A549 (cell line): ENCODE data around the gene TBX10. TPM values are rescaled to one million over a fixed set of nuclear protein-coding genes. Genes with fewer than 3 reads are reported as not detected.

Experiments used
- BCL3 ChIP-seq: fragments of >200 bp; sonication (Bioruptor Twin); formaldehyde crosslinking; IDR thresholded peaks from 3 replicates; pipeline ENCODE4 v1.6.1; 2016
- BHLHE40 ChIP-seq: IDR thresholded peaks from 2 replicates; pipeline ENCODE4 v1.6.1; 2012; ENCODE audit warnings: low read depth, low read length, inconsistent platforms
- CBX2 ChIP-seq: fragments of 200-600 bp; sonication (generic); IDR thresholded peaks from 2 replicates; pipeline ENCODE4 v1.6.1; 2016; ENCODE audit warnings: low read depth, mild to moderate bottlenecking, borderline replicate concordance
- CEBPB ChIP-seq, 2 experiments: fragments of >200 bp in 1 of 2; sonication (Bioruptor Twin) in 1 of 2; formaldehyde crosslinking in 1 of 2; IDR thresholded peaks; 2 replicates each; pipeline ENCODE4 v1.6.1; 2012 to 2016
- CHD2 ChIP-seq: fragments of 150-350 bp; IDR thresholded peaks from 2 replicates; pipeline ENCODE4 v1.6.1; 2014; ENCODE audit warnings: low read length; ENCODE audit not compliant: partially characterized antibody
- CTCF ChIP-seq: fragments of >200 bp; sonication (Bioruptor Twin); formaldehyde crosslinking; IDR thresholded peaks from 3 replicates; pipeline ENCODE4 v1.5.1; 2016
- E2F6 ChIP-seq: IDR thresholded peaks from 2 replicates; pipeline ENCODE4 v1.6.1; 2012; ENCODE audit warnings: low read depth, borderline replicate concordance
- EHF ChIP-seq: fragments of 250-450 bp; sonication (Bioruptor Pico); IDR thresholded peaks from 2 replicates; pipeline ENCODE4 v1.5.0; 2020; ENCODE audit warnings: mild to moderate bottlenecking
- EHMT2 ChIP-seq: fragments of 200-600 bp; sonication (generic); IDR thresholded peaks from 2 replicates; pipeline ENCODE4 v1.6.1; 2016; ENCODE audit warnings: antibody characterized with exemption, low read depth, mild to moderate bottlenecking, moderate library complexity
- EP300 ChIP-seq, 2 experiments: fragments of >200 bp; sonication (Bioruptor Twin); formaldehyde crosslinking; IDR thresholded peaks; 2 replicates in 1 of 2; 3 replicates in 1 of 2; pipeline ENCODE4 v1.6.1; 2016 to 2017
- FOSB ChIP-seq: fragments of 250-450 bp; sonication (Bioruptor Pico); IDR thresholded peaks from 2 replicates; pipeline ENCODE4 v1.5.0; 2020; ENCODE audit warnings: mild to moderate bottlenecking, moderate library complexity
- FOSL2 ChIP-seq, 2 experiments: fragments of 450-650 bp in 1 of 2; fragments of >200 bp in 1 of 2; sonication (Bioruptor Twin) in 1 of 2; formaldehyde crosslinking; IDR thresholded peaks; 2 replicates each; pipeline versions ENCODE4 v1.5.0 to v1.6.1; 2016 to 2020; ENCODE audit warnings: mild to moderate bottlenecking in 1 of 2, moderate library complexity in 1 of 2
- FOXS1 ChIP-seq: fragments of 250-450 bp; sonication (Bioruptor Pico); IDR thresholded peaks from 2 replicates; pipeline ENCODE4 v1.5.0; 2020; ENCODE audit warnings: mild to moderate bottlenecking, moderate library complexity
- HDAC2 ChIP-seq: fragments of 200-600 bp; sonication (generic); IDR thresholded peaks from 2 replicates; pipeline ENCODE4 v1.6.1; 2016
- HES2 ChIP-seq: fragments of >200 bp; sonication (Bioruptor Twin); formaldehyde crosslinking; IDR thresholded peaks from 2 replicates; pipeline ENCODE4 v1.6.1; 2016
- HMGXB4 ChIP-seq: fragments of 250-450 bp; sonication (Bioruptor Pico); IDR thresholded peaks from 2 replicates; pipeline ENCODE4 v1.5.0; 2021; ENCODE audit warnings: mild to moderate bottlenecking, moderate library complexity, borderline replicate concordance
- HOXA7 ChIP-seq: fragments of 250-450 bp; sonication (Bioruptor Pico); IDR thresholded peaks from 2 replicates; pipeline ENCODE4 v1.5.0; 2020; ENCODE audit warnings: mild to moderate bottlenecking, moderate library complexity
- HOXB13 ChIP-seq: fragments of 250-450 bp; sonication (Bioruptor Pico); IDR thresholded peaks from 2 replicates; pipeline ENCODE4 v1.5.0; 2020; ENCODE audit warnings: low read depth, mild to moderate bottlenecking, moderate library complexity
- HOXB5 ChIP-seq: fragments of 250-450 bp; sonication (Bioruptor Pico); IDR thresholded peaks from 2 replicates; pipeline ENCODE4 v1.5.0; 2020; ENCODE audit warnings: mild to moderate bottlenecking, moderate library complexity
- JUN ChIP-seq, 2 experiments: fragments of >200 bp; sonication (Bioruptor Twin); formaldehyde crosslinking; IDR thresholded peaks; 2 replicates in 1 of 2; 3 replicates in 1 of 2; pipeline ENCODE4 v1.6.1; 2016 to 2017
- JUNB ChIP-seq: fragments of >200 bp; sonication (Bioruptor Twin); formaldehyde crosslinking; IDR thresholded peaks from 2 replicates; pipeline ENCODE4 v1.6.1; 2016
- MAZ ChIP-seq: fragments of 150-350 bp; IDR thresholded peaks from 2 replicates; pipeline ENCODE4 v1.6.1; 2014; ENCODE audit warnings: antibody characterized with exemption, low read depth, low read length, borderline replicate concordance
- MYC ChIP-seq: IDR thresholded peaks from 2 replicates; pipeline ENCODE4 v1.6.1; 2012; ENCODE audit warnings: mild to moderate bottlenecking, inconsistent platforms, low read length, improper control_type of control experiment, borderline replicate concordance
- NFE2L2 ChIP-seq: fragments of 150-350 bp; conservative IDR thresholded peaks from 2 replicates; pipeline ENCODE4 v1.6.1; 2014; ENCODE audit warnings: low read length
- PBX3 ChIP-seq: IDR thresholded peaks from 2 replicates; pipeline ENCODE4 v1.6.1; 2012
- POLR2A ChIP-seq: IDR thresholded peaks from 2 replicates; pipeline ENCODE4 v1.6.1; 2012; ENCODE audit warnings: mild to moderate bottlenecking, low read length
- POLR2AphosphoS2 ChIP-seq: conservative IDR thresholded peaks from 2 replicates; pipeline ENCODE4 v1.6.1; 2012; ENCODE audit warnings: low read length, improper control_type of control experiment, inconsistent platforms
- RAD21 ChIP-seq, 2 experiments: fragments of >200 bp in 1 of 2; sonication (Bioruptor Twin) in 1 of 2; formaldehyde crosslinking in 1 of 2; IDR thresholded peaks in 1 of 2; conservative IDR thresholded peaks in 1 of 2; 2 replicates in 1 of 2; 3 replicates in 1 of 2; pipeline ENCODE4 v1.6.1; 2012 to 2018; ENCODE audit warnings: inconsistent platforms in 1 of 2
- RARB ChIP-seq: fragments of 250-450 bp; sonication (Bioruptor Pico); IDR thresholded peaks from 2 replicates; pipeline ENCODE4 v1.8.0; 2021; ENCODE audit warnings: mild to moderate bottlenecking, moderate library complexity
- RCOR1 ChIP-seq: fragments of 150-350 bp; IDR thresholded peaks from 2 replicates; pipeline ENCODE4 v1.6.1; 2014; ENCODE audit warnings: antibody characterized with exemption, low read length, low read depth
- RFX5 ChIP-seq: fragments of 450-650 bp; IDR thresholded peaks from 2 replicates; pipeline ENCODE4 v1.7.1; 2014; ENCODE audit warnings: antibody characterized with exemption, mild to moderate bottlenecking, moderate library complexity
- TFCP2L1 ChIP-seq: fragments of 250-450 bp; sonication (Bioruptor Pico); IDR thresholded peaks from 2 replicates; pipeline ENCODE4 v1.5.0; 2021; ENCODE audit warnings: mild to moderate bottlenecking
- USF2 ChIP-seq: fragments of 450-650 bp; IDR thresholded peaks from 2 replicates; pipeline ENCODE4 v1.6.1; 2014; ENCODE audit warnings: antibody characterized with exemption
- ZNF302 ChIP-seq: fragments of 250-450 bp; sonication (Bioruptor Pico); IDR thresholded peaks from 2 replicates; pipeline ENCODE4 v1.9.0; 2021; ENCODE audit warnings: inconsistent platforms, mild to moderate bottlenecking, moderate library complexity
- ZSCAN20 ChIP-seq: fragments of 250-450 bp; sonication (Bioruptor Pico); IDR thresholded peaks from 2 replicates; pipeline ENCODE4 v1.8.0; 2022; ENCODE audit warnings: mild to moderate bottlenecking, moderate library complexity
- polyA plus RNA-seq, 4 experiments: library from polyadenylated mRNA; depleted of rRNA in 3 of 4; stranded (reverse); fragments of >200 nt; fragmentation: RNase III in 1 of 4; extraction: RNeasy Plus Mini Kit Qiagen cat#74134 plus additional on column Dnase treatment in 1 of 4; gene quantifications; 2 replicates in 3 of 4; 3 replicates in 1 of 4; pipeline ENCODE4 v1.2.3, GENCODE V29; 2011 to 2017

The TBX10 gene
- polyA plus RNA-seq, 2 of the 4 experiments (the other 2 are of a cell fraction), result not detected

GRCh38 chr11:67583247-67584204 is 56.0 kb downstream of the TBX10 start, which contains the start of gene GSTP1 (continued):
- TF ChIP-seq HMGXB4 (CRISPR knock-in tag), result no peak; the same call in 1 of the 2 replicates
- no peak for TF ChIP-seq EHMT2
- TF ChIP-seq FOSL2 (IDR thresholded peaks at IDR 0.05), result no peak
- TF ChIP-seq FOSL2 (CRISPR knock-in tag; IDR thresholded peaks at IDR 0.05), result peak; percentile 91
- no peak for TF ChIP-seq PBX3
- no peak for TF ChIP-seq CBX2
- no peak for TF ChIP-seq EP300 (IDR thresholded peaks at IDR 0.05)
- no peak for TF ChIP-seq HOXA7
- no peak for TF ChIP-seq USF2
- no peak for TF ChIP-seq ZSCAN20 (CRISPR knock-in tag)
- TF ChIP-seq BCL3, result peak; percentile 97; the same call in 2 of the 3 replicates
- TF ChIP-seq BHLHE40, result no peak
- no peak for TF ChIP-seq JUNB
- TF ChIP-seq RAD21 (conservative IDR thresholded peaks at IDR 0.05 in 1 of 2, IDR thresholded peaks at IDR 0.05 in 1 of 2), result peak; percentile 32 to 62; a peak in 4 of 5 replicates
- peak; percentile 99 for TF ChIP-seq POLR2A
- TF ChIP-seq RCOR1, result no peak
- peak in 1 of 2 experiments; percentile 70; a peak in 2 of 4 replicates for TF ChIP-seq CEBPB (IDR thresholded peaks at IDR 0.05)
- TF ChIP-seq CHD2, result no peak
- TF ChIP-seq MYC, result peak; percentile 21; the same call in 1 of the 2 replicates
- TF ChIP-seq JUN (IDR thresholded peaks at IDR 0.05), result peak; percentile 81 to 97; a peak in 4 of 5 replicates
- no peak for TF ChIP-seq POLR2AphosphoS2
- peak; percentile 44; the same call in 1 of the 2 replicates for TF ChIP-seq TFCP2L1 (CRISPR knock-in tag)
- TF ChIP-seq CTCF, result peak; percentile 75
- no peak for TF ChIP-seq FOSB (CRISPR knock-in tag)
- TF ChIP-seq HOXB5 (CRISPR knock-in tag), result no peak
- no peak for TF ChIP-seq ZNF302 (CRISPR knock-in tag)
- no peak for TF ChIP-seq FOXS1
- TF ChIP-seq MAZ, result 0 out of 2 replicates have a peak, but pooled peaks have one; percentile 15
- TF ChIP-seq NFE2L2, result peak; percentile 75
- TF ChIP-seq RARB (CRISPR knock-in tag), result no peak
- no peak for TF ChIP-seq HDAC2
- TF ChIP-seq RFX5, result peak; percentile 33; the same call in 1 of the 2 replicates
- TF ChIP-seq HOXB13 (CRISPR knock-in tag), result no peak
- TF ChIP-seq E2F6, result no peak
- no peak for TF ChIP-seq EHF
- no peak for TF ChIP-seq HES2
